PC-9 (cell line): ENCODE data around the gene CRACDL. TPM values are rescaled to one million over a fixed set of nuclear protein-coding genes. Genes with fewer than 3 reads are reported as not detected.

ENCODE experiments used
- BruUV-seq: library from RNA; stranded (reverse); fragments of 400-500 nt; replicated peaks from 2 replicates; lab custom pipeline; 2021; lab: Mats Ljungman, UMichigan
- CTCF ChIA-PET: fragments of 300-600 bp; sonication (Branson Sonifier 250); formaldehyde crosslinking; loops from one replicate; lab custom pipeline; 2022; ENCODE audit warnings: antibody characterized with exemption; lab: Charles Lee
- POLR2A ChIA-PET: fragments of 300-600 bp; sonication (Branson Sonifier 250); formaldehyde crosslinking; loops from one replicate; lab custom pipeline; 2022; ENCODE audit warnings: antibody characterized with exemption; ENCODE audit not compliant: unreplicated experiment; lab: Charles Lee
- DNase-seq, 2 experiments: peaks; one replicate each; pipeline versions ENCODE4 v3.0.0 to v3.0.0-alpha.2; 2015 to 2022; ENCODE audit warnings: mixed read lengths in 1 of 2
- H2AFZ ChIP-seq: fragments of 200-600 bp; sonication (generic); 2 replicates; pipeline ENCODE4 v1.8.1; 2017; ENCODE audit warnings: antibody characterized with exemption
- H3F3A ChIP-seq: fragments of 200-600 bp; sonication (generic); 2 replicates; pipeline ENCODE4 v1.8.1; 2017; ENCODE audit warnings: antibody characterized with exemption, mild to moderate bottlenecking, low read depth; ENCODE audit not compliant: insufficient read depth
- H3K27ac ChIP-seq: fragments of 200-600 bp; sonication (generic); 2 replicates; pipeline ENCODE4 v1.6.1; 2016; ENCODE audit warnings: mixed run types
- H3K27me3 ChIP-seq: fragments of 200-600 bp; sonication (generic); 2 replicates; pipeline ENCODE4 v1.6.1; 2016; ENCODE audit warnings: low read depth, mixed run types; ENCODE audit not compliant: insufficient read depth
- H3K36me3 ChIP-seq: fragments of 200-600 bp; sonication (generic); 2 replicates; pipeline ENCODE4 v1.6.1; 2016; ENCODE audit warnings: low read depth, mixed run types
- H3K4me1 ChIP-seq: fragments of 200-600 bp; sonication (generic); replicated peaks from 2 replicates; pipeline ENCODE4 v1.6.1; 2016; ENCODE audit warnings: mixed run types; ENCODE audit not compliant: insufficient read depth
- H3K4me2 ChIP-seq: fragments of 200-600 bp; sonication (generic); 2 replicates; pipeline ENCODE4 v1.6.1; 2017; ENCODE audit warnings: mixed run types
- H3K4me3 ChIP-seq: fragments of 200-600 bp; sonication (generic); 2 replicates; pipeline ENCODE4 v1.6.1; 2016; ENCODE audit warnings: mixed run types
- H3K79me2 ChIP-seq: fragments of 200-600 bp; sonication (generic); 2 replicates; pipeline ENCODE4 v1.6.1; 2017; ENCODE audit warnings: low read depth, mixed run types
- H3K9me2 ChIP-seq: fragments of 200-600 bp; sonication (generic); 2 replicates; pipeline ENCODE4 v1.8.1; 2017; ENCODE audit warnings: mild to moderate bottlenecking; ENCODE audit not compliant: insufficient read depth
- H3K9me3 ChIP-seq: fragments of 200-600 bp; sonication (generic); 2 replicates; pipeline ENCODE4 v1.8.1; 2016; ENCODE audit warnings: low read depth; ENCODE audit not compliant: insufficient read depth
- H4K20me1 ChIP-seq: fragments of 200-600 bp; sonication (generic); 2 replicates; pipeline ENCODE4 v1.8.1; 2017; ENCODE audit not compliant: insufficient read depth
- EZH2 ChIP-seq: fragments of 200-600 bp; sonication (generic); IDR thresholded peaks from 2 replicates; pipeline ENCODE4 v1.8.0; 2017; ENCODE audit warnings: antibody characterized with exemption, low read depth
- intact Hi-C: fragments of 100-400 bp; cut with micrococcal nuclease; formaldehyde crosslinking; loops from one replicate; pipeline ENCODE4 v1.10.0; 2022; ENCODE audit not compliant: unreplicated experiment
- total RNA-seq: library from RNA; stranded (reverse); gene quantifications from 2 replicates; pipeline ENCODE4 v1.2.3, GENCODE V29; 2021
- TF ChIP-seq, protein P1 (sequence below): fragments of 200-600 bp; sonication (generic); conservative IDR thresholded peaks from 2 replicates; pipeline ENCODE4 v1.6.1; 2017; ENCODE audit warnings: mixed run types, antibody characterized with exemption, mild to moderate bottlenecking, moderate library complexity

CRACDL gene
- total RNA-seq, 1 experiment from 2014 or later: 33.7 TPM

DNA sequence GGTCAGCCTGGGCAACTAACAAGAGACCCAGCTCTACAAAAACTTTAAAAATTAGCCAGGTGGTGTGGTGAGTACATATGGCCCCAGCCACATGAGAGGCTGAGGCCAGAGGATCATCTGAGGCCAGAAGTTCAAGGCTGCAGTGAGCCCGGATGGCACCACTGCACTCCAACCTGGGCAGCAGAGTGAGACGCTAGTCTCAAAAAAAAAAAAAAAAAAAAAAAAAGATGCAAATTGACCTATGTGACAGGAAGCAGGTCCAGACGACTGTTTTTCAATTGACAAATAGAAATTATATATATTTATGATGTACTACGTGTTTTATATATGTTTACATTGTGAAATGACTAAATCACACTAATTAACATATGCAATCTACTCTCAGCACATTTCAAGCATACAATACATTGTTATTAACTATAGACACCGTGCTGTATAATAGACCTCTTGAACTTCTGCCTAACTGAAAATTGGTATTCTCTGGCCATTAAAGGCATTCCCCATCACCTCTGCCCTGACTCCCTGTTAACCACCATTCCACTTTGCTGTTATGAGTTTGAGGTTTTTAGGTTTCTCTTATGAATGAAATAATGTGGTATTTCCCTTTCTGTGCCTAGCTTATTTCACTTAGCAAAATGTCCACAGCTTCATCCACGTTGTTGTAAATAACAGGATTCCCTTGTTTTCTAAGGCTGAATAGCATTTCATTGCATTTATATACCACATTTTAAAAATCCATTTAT, 172.6 kb downstream of the CRACDL start:
- Histone ChIP-seq H3K79me2 (no peaks in the 10 kb centered on the region), H4K20me1 (no peaks in the 10 kb centered on the region), H3K27ac (no peak overlapping the region), H3K4me1 (peaks cover 47% of the 10 kb centered on the region), H2AFZ (no peak overlapping the region), H3K4me3 (no peak overlapping the region), H3F3A (peaks cover 31% of the 10 kb centered on the region), H3K36me3 (no peaks in the 10 kb centered on the region), H3K9me3 (no peaks in the 10 kb centered on the region), H3K27me3 (no peaks in the 10 kb centered on the region), H3K4me2 (no peak overlapping the region), H3K9me2 (no peaks in the 10 kb centered on the region)
- CTCF ChIA-PET: no interaction called here
- no peak for DNase-seq
- intact Hi-C loops: no loop called here
- POLR2A ChIA-PET: no interaction called here
- BruUV-seq: no TSS peak
- TF ChIP-seq, protein P1, sequence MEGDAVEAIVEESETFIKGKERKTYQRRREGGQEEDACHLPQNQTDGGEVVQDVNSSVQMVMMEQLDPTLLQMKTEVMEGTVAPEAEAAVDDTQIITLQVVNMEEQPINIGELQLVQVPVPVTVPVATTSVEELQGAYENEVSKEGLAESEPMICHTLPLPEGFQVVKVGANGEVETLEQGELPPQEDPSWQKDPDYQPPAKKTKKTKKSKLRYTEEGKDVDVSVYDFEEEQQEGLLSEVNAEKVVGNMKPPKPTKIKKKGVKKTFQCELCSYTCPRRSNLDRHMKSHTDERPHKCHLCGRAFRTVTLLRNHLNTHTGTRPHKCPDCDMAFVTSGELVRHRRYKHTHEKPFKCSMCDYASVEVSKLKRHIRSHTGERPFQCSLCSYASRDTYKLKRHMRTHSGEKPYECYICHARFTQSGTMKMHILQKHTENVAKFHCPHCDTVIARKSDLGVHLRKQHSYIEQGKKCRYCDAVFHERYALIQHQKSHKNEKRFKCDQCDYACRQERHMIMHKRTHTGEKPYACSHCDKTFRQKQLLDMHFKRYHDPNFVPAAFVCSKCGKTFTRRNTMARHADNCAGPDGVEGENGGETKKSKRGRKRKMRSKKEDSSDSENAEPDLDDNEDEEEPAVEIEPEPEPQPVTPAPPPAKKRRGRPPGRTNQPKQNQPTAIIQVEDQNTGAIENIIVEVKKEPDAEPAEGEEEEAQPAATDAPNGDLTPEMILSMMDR: no peak
- no peak for TF ChIP-seq EZH2

DNA sequence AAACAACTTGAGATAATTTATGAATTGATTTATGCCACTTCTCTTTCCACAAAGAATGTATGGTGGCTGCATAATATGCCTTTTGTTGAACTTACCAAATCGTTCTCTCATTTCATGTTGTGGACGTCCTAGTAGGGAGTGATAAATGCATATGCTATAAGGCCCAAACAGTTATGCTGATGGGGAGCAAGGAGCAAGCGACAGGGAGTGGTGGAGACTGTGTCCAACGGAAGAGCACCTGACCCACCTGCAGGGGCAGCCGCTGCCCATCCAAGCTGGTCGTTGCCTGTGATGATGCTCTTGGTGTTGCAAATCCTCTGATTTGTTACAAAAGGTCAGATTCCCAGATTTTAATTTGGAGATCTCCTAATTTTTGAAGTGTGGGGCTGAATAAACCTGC, 174.1 kb downstream of the CRACDL start:
- no TSS peak for BruUV-seq
- Histone ChIP-seq H3K9me2 (no peaks in the 10 kb centered on the region), H3K4me1 (peaks cover 49% of the 10 kb centered on the region), H3K36me3 (no peaks in the 10 kb centered on the region), H3K79me2 (no peaks in the 10 kb centered on the region), H3K27ac (no peak overlapping the region), H4K20me1 (no peaks in the 10 kb centered on the region), H3K9me3 (no peaks in the 10 kb centered on the region), H3K27me3 (no peaks in the 10 kb centered on the region), H3F3A (peaks cover 35% of the 10 kb centered on the region), H2AFZ (no peak overlapping the region), H3K4me2 (no peak overlapping the region), H3K4me3 (no peak overlapping the region)
- intact Hi-C loops: no loop called here
- CTCF ChIA-PET: no interaction called here
- POLR2A ChIA-PET: no interaction called here
- DNase-seq: no peak
- TF ChIP-seq EZH2: no peak
- TF ChIP-seq, protein P1: no peak

DNA sequence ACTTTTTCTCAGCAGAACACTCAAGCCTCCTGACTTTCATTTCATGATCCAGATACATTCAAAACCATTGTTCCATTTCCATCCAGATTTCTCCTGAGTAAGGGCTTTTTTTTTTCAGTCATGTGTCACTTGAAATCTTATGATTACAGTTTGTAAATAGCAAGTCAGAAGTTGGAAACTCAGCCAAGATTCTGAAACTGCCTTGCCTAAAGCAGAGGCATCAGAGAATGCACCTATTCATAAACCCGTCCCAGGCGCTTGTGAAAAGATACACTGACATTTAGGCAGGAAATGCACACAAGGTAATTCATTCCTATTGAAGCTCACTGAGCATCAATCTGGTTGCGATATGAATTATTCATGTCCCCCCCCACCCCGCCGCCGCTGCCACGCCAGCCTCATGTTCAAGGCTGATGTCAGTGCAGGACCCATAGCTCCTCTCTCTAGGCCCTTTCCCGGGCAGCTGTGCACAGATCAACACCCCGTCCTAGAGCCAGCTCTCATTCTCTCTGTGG, 174.7 kb downstream of the CRACDL start:
- no peaks in the 10 kb centered on the region for H3K9me3 ChIP-seq
- no peak overlapping the region for H3K4me3 ChIP-seq
- no peaks in the 10 kb centered on the region for H4K20me1 ChIP-seq
- no peak for DNase-seq
- peaks cover 45% of the 10 kb centered on the region for H3K4me1 ChIP-seq
- H3K79me2 ChIP-seq: no peaks in the 10 kb centered on the region
- no peak overlapping the region for H3K27ac ChIP-seq
- TF ChIP-seq, protein P1: no peak
- TF ChIP-seq EZH2: no peak
- no peaks in the 10 kb centered on the region for H3K27me3 ChIP-seq
- H3K36me3 ChIP-seq: no peaks in the 10 kb centered on the region
- CTCF ChIA-PET: no interaction called here
- intact Hi-C loops: no loop called here
- no peak overlapping the region for H2AFZ ChIP-seq
- H3K9me2 ChIP-seq: no peaks in the 10 kb centered on the region
- H3K4me2 ChIP-seq: no peak overlapping the region
- no TSS peak for BruUV-seq
- peaks cover 36% of the 10 kb centered on the region for H3F3A ChIP-seq
- POLR2A ChIA-PET: no interaction called here
